Natural killer cell (primary cell): Measurements from ENCODE around the gene ALS2. TPM values are rescaled to one million over a fixed set of nuclear protein-coding genes. Genes with fewer than 3 reads are reported as not detected.

Experiments used
- ATAC-seq, 3 donors: fragments of 150-1000 bp in 2 of 3; fragments of 200-7000 bp in 1 of 3; cut with Tn5 transposase; 1 replicate in 1 of 3; 2 replicates in 2 of 3; pipeline ENCODE4 v1.10.0; 2021; ENCODE audit warnings: mild to moderate bottlenecking in 2 of 3, moderate library complexity in 2 of 3
- DNase-seq, 2 donors: peaks; one replicate each; pipeline versions ENCODE4 v3.0.0 to v3.0.0-alpha.2; 2013 to 2021; ENCODE audit warnings: mixed read lengths in 1 of 2
- H3K27ac ChIP-seq: one replicate; pipeline ENCODE4 v1.5.1; 2013; ENCODE audit warnings: mild to moderate bottlenecking, low read length
- H3K27me3 ChIP-seq: one replicate; pipeline ENCODE4 v1.6.1; 2013; ENCODE audit warnings: low read length; ENCODE audit not compliant: control insufficient read depth, insufficient read depth
- H3K36me3 ChIP-seq: one replicate; pipeline ENCODE4 v1.6.1; 2013; ENCODE audit warnings: low read length; ENCODE audit not compliant: control insufficient read depth, insufficient read depth
- H3K4me1 ChIP-seq: one replicate; pipeline ENCODE4 v1.6.1; 2013; ENCODE audit warnings: low read length; ENCODE audit not compliant: control insufficient read depth, insufficient read depth
- H3K4me3 ChIP-seq: one replicate; pipeline ENCODE4 v1.5.1; 2013; ENCODE audit warnings: low read length
- H3K9me3 ChIP-seq: one replicate; pipeline ENCODE4 v1.6.1; 2013; ENCODE audit warnings: low read length; ENCODE audit not compliant: control insufficient read depth, insufficient read depth
- H3K27ac Mint-ChIP-seq, 2 donors: one replicate each; pipeline ENCODE4 v1.8.0; 2022; ENCODE audit warnings: mild to moderate bottlenecking in 2 of 2, mixed read lengths in 2 of 2, moderate library complexity in 1 of 2
- H3K27me3 Mint-ChIP-seq, 2 donors: one replicate each; pipeline ENCODE4 v1.8.0; 2022; ENCODE audit warnings: low read depth in 2 of 2, mixed read lengths in 2 of 2
- H3K36me3 Mint-ChIP-seq: one replicate; pipeline ENCODE4 v1.8.0; 2022; ENCODE audit warnings: mixed read lengths
- H3K4me1 Mint-ChIP-seq, 2 donors: one replicate each; pipeline ENCODE4 v1.8.0; 2022; ENCODE audit warnings: mixed read lengths in 2 of 2
- H3K4me3 Mint-ChIP-seq: one replicate; pipeline ENCODE4 v1.8.0; 2022; ENCODE audit warnings: mild to moderate bottlenecking, moderate library complexity, mixed read lengths
- H3K9me3 Mint-ChIP-seq, 2 donors: one replicate each; pipeline ENCODE4 v1.8.0; 2022; ENCODE audit warnings: mixed read lengths in 2 of 2
- CTCF ChIP-seq: fragments of 200-600 bp; IDR thresholded peaks from one replicate; pipeline ENCODE4 v1.8.0; 2022; ENCODE audit warnings: antibody characterized with exemption
- WGBS: methylation state at CpG from one replicate; pipeline ENCODE4 v1.1.7; 2013; ENCODE audit warnings: missing lambda C conversion rate; ENCODE audit not compliant: insufficient coverage; 5-methylcytosine and 5-hydroxymethylcytosine counted together
- intact Hi-C: fragments of 100-400 bp; cut with micrococcal nuclease; formaldehyde crosslinking; loops from one replicate; pipeline ENCODE4 v1.14.2; 2022
- total RNA-seq, 4 donors: library from RNA; stranded (reverse); fragments of 120-200 nt in 1 of 4; gene quantifications; one replicate each; pipeline versions ENCODE4 v1.2.3 to v1.2.4, GENCODE V29; 2013 to 2022

Gene ALS2
- total RNA-seq, 3 donors from 2014 or later (not counting 1 experiment from before 2014, with no cell fraction given), result 15.0 to 28.6 (median 19.1) TPM

- Mint-ChIP-seq H3K9me3 (no peaks in the 10 kb centered on the region), H3K27ac (no peak overlapping the region), H3K4me3 (no peak overlapping the region), H3K4me1 (no peaks in the 10 kb centered on the region), H3K36me3 (peaks cover under 1% of the 10 kb centered on the region), H3K27me3 (peaks cover 0 to under 1% of the 10 kb centered on the region in 2 donors)
- ATAC-seq (no peak), DNase-seq (no peak)
- H3K27ac ChIP-seq, result no peak overlapping the region
- no peaks in the 10 kb centered on the region for H3K27me3 ChIP-seq
- H3K36me3 ChIP-seq, result peaks cover 5% of the 10 kb centered on the region
- no peak for TF ChIP-seq CTCF
- H3K4me1 ChIP-seq, result no peaks in the 10 kb centered on the region
- H3K9me3 ChIP-seq, result no peaks in the 10 kb centered on the region
- WGBS, result 100% methylated on average over 2 of the region's 2 CpGs
- no peak overlapping the region for H3K4me3 ChIP-seq
- intact Hi-C loops, result no loop called here
Measured at GRCh38 chr2:201697899-201698298, 82.8 kb downstream of the ALS2 start.

GRCh38 chr2:201696151-201696659, 84.5 kb downstream of the ALS2 start:
- Mint-ChIP-seq H3K27ac (no peak overlapping the region), H3K27me3 (peaks cover 0 to 3% of the 10 kb centered on the region in 2 donors), H3K4me1 (no peaks in the 10 kb centered on the region), H3K9me3 (no peaks in the 10 kb centered on the region), H3K36me3 (no peaks in the 10 kb centered on the region), H3K4me3 (no peak overlapping the region)
- no peak for DNase-seq
- no peak for ATAC-seq
- intact Hi-C loops, result no loop called here
- H3K27ac ChIP-seq, result no peak overlapping the region
- no peak overlapping the region for H3K4me3 ChIP-seq
- WGBS, result 88% methylated on average over 6 of the region's 6 CpGs
- H3K27me3 ChIP-seq, result no peaks in the 10 kb centered on the region
- no peak for TF ChIP-seq CTCF
- no peaks in the 10 kb centered on the region for H3K36me3 ChIP-seq
- no peaks in the 10 kb centered on the region for H3K4me1 ChIP-seq
- H3K9me3 ChIP-seq, result no peaks in the 10 kb centered on the region

- no peaks in the 10 kb centered on the region for H3K9me3 ChIP-seq
- intact Hi-C loops, result no loop called here
- Mint-ChIP-seq H3K36me3 (no peaks in the 10 kb centered on the region), H3K4me1 (no peaks in the 10 kb centered on the region), H3K27ac (no peak overlapping the region), H3K27me3 (peaks cover 10 to 12% of the 10 kb centered on the region in 2 donors), H3K4me3 (no peak overlapping the region), H3K9me3 (no peaks in the 10 kb centered on the region)
- H3K27ac ChIP-seq, result no peak overlapping the region
- H3K4me3 ChIP-seq, result no peak overlapping the region
- no peaks in the 10 kb centered on the region for H3K36me3 ChIP-seq
- no peaks in the 10 kb centered on the region for H3K4me1 ChIP-seq
- no peak for ATAC-seq
- H3K27me3 ChIP-seq, result peaks cover 2% of the 10 kb centered on the region
- TF ChIP-seq CTCF, result no peak
- DNase-seq, result no peak
- 83% methylated on average over 3 of the region's 3 CpGs for WGBS
Measured at GRCh38 chr2:201685156-201685555, 95.6 kb downstream of the ALS2 start.

- no peak for TF ChIP-seq CTCF
- H3K27me3 Mint-ChIP-seq, result peaks cover 1 to 3% of the 10 kb centered on the region in 2 donors
- Histone ChIP-seq H3K4me3 (no peak overlapping the region), H3K36me3 (no peaks in the 10 kb centered on the region), H3K27me3 (peaks cover 2% of the 10 kb centered on the region), H3K4me1 (no peaks in the 10 kb centered on the region), H3K9me3 (no peaks in the 10 kb centered on the region), H3K27ac (no peak overlapping the region)
- intact Hi-C loops, result no loop called here
- no peak overlapping the region for H3K4me3 Mint-ChIP-seq
- WGBS, result 74% methylated on average over 9 of the region's 9 CpGs
- no peaks in the 10 kb centered on the region for H3K9me3 Mint-ChIP-seq
- no peaks in the 10 kb centered on the region for H3K4me1 Mint-ChIP-seq
- H3K27ac Mint-ChIP-seq, result no peak overlapping the region
- H3K36me3 Mint-ChIP-seq, result no peaks in the 10 kb centered on the region
- DNase-seq (peak in 1 of 2 donors; percentile 17), ATAC-seq (no peak)
Measured at GRCh38 chr2:201680743-201681142, 100.0 kb downstream of the ALS2 start.
